CD4-positive, CD25-positive, alpha-beta regulatory T cell (primary cell): Measurements from ENCODE around the gene KBTBD13. TPM values are rescaled to one million over a fixed set of nuclear protein-coding genes. Genes with fewer than 3 reads are reported as not detected.
"Not testable (repeated sequence)": the region's sequence is repeated elsewhere in the genome, so short reads cannot be mapped to it uniquely, and the experiment has no call there.

Source experiments
- ATAC-seq, 2 donors: fragments of 150-1000 bp; cut with Tn5 transposase; one replicate each; pipeline ENCODE4 v1.10.0; 2021; ENCODE audit warnings: low read depth in 2 of 2, moderate number of reproducible peaks in 2 of 2, moderate library complexity in 1 of 2
- DNase-seq, 3 donors: peaks; one replicate each; pipeline versions ENCODE4 v3.0.0 to v3.0.0-alpha.2; 2012 to 2022; ENCODE audit warnings: mixed read lengths in 1 of 3
- H3K27ac ChIP-seq: one replicate; pipeline ENCODE4 v1.7.0; 2013; ENCODE audit warnings: mild to moderate bottlenecking, low read length; ENCODE audit not compliant: insufficient read depth, poor library complexity, severe bottlenecking
- H3K27me3 ChIP-seq: one replicate; pipeline ENCODE4 v1.7.0; 2013; ENCODE audit warnings: low read length; ENCODE audit not compliant: control insufficient read depth, insufficient read depth
- H3K36me3 ChIP-seq: one replicate; pipeline ENCODE4 v1.7.0; 2013; ENCODE audit warnings: mild to moderate bottlenecking, low read length, moderate library complexity; ENCODE audit not compliant: control insufficient read depth, insufficient read depth
- H3K4me1 ChIP-seq: 2 replicates; pipeline ENCODE4 v1.7.0; 2013; ENCODE audit warnings: mild to moderate bottlenecking, low read length; ENCODE audit not compliant: insufficient read depth, control insufficient read depth, poor library complexity, severe bottlenecking
- H3K4me3 ChIP-seq: one replicate; pipeline ENCODE4 v1.7.0; 2013; ENCODE audit warnings: low read depth, mild to moderate bottlenecking, low read length, moderate library complexity
- H3K9me3 ChIP-seq, 2 experiments: 1 replicate in 1 of 2; 2 replicates in 1 of 2; pipeline ENCODE4 v1.7.0; 2013; ENCODE audit warnings: low read length in 2 of 2, mild to moderate bottlenecking in 1 of 2, moderate library complexity in 1 of 2; ENCODE audit not compliant: control insufficient read depth in 2 of 2
- H3K27ac Mint-ChIP-seq, 3 donors: one replicate each; pipeline ENCODE4 v1.8.0; 2020 to 2022; ENCODE audit warnings: mild to moderate bottlenecking in 3 of 3, mixed read lengths in 3 of 3, moderate library complexity in 2 of 3
- H3K27me3 Mint-ChIP-seq: one replicate; pipeline ENCODE4 v1.8.0; 2022; ENCODE audit warnings: mild to moderate bottlenecking, mixed read lengths
- H3K36me3 Mint-ChIP-seq: one replicate; pipeline ENCODE4 v1.8.0; 2020; ENCODE audit warnings: mixed read lengths
- H3K4me1 Mint-ChIP-seq, 4 donors: one replicate each; pipeline ENCODE4 v1.8.0; 2020 to 2022; ENCODE audit warnings: mixed read lengths in 4 of 4, mild to moderate bottlenecking in 1 of 4
- H3K4me3 Mint-ChIP-seq, 4 donors: one replicate each; pipeline ENCODE4 v1.8.0; 2020 to 2022; ENCODE audit warnings: mild to moderate bottlenecking in 4 of 4, mixed read lengths in 4 of 4, moderate library complexity in 3 of 4
- H3K9me3 Mint-ChIP-seq, 7 donors: one replicate each; pipeline ENCODE4 v1.8.0; 2020 to 2022; ENCODE audit warnings: mixed read lengths in 7 of 7, mild to moderate bottlenecking in 3 of 7, moderate library complexity in 2 of 7
- polyA plus RNA-seq, 4 donors: library from polyadenylated mRNA; unstranded; fragments of 300-500 nt; fragmentation: Illumina TruSeq; gene quantifications; one replicate each; pipeline ENCODE4 v1.2.3, GENCODE V29; 2021
- total RNA-seq: library from RNA; stranded (reverse); gene quantifications from one replicate; pipeline ENCODE4 v1.2.3, GENCODE V29; 2022

Gene KBTBD13
- total and polyA plus RNA-seq, 5 donors from 2014 or later = not detected

GRCh38 chr15:65044218-65044617 is 32.3 kb upstream of the KBTBD13 start:
- not testable (repeated sequence) for H3K36me3 ChIP-seq, H3K9me3 Mint-ChIP-seq, H3K27me3 ChIP-seq, H3K4me1 Mint-ChIP-seq, H3K4me3 Mint-ChIP-seq, H3K27ac Mint-ChIP-seq, H3K27me3 Mint-ChIP-seq, ATAC-seq, H3K9me3 ChIP-seq, H3K27ac ChIP-seq, DNase-seq, H3K36me3 Mint-ChIP-seq, H3K4me3 ChIP-seq, H3K4me1 ChIP-seq

DNA sequence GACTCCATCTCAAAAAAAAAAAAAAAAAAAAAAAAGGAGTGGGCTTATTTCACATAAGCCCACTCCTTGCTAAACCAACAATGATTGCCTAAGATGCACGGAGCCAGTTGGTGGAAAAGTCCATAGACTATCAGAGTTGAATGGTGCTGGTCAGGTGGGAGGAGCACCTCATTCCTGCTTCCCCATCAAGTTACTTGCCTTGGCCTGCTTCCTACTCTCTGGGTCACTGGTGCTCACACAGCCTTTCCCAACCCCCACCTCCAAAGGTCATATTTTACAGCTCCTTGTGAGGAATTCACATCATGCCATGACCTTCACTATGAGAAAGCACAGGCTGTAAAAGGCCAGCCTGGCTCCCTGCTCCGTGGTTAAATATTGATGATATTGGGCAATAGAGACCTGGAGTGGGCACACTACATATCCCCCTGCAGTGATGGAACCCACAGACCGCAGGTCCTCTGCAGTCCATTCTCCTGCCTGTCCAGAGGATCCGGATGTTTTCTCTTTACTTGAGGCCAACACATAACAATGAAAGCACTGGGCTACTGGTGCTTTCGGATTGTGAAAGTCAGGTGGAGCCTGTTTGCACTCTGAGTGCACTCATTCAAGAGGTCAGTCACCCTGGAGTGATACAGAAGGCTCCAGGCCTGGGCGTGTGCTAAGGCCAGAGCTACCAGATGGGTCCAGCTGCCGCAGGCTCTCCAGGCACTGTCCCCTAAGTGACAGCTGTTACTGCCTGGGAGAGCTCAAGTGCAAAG is 31.6 kb upstream of the KBTBD13 start, which contains the start of gene SLC51B:
Gene SLC51B (plus strand): TSS at position 664 of the 758 bp plus-strand sequence. CDS start 4,618 bp downstream, outside the sequence.
- Histone ChIP-seq H3K27me3 (no peaks in the 10 kb centered on the region), H3K27ac (no peak within 1 kb of the TSS), H3K9me3 (no peaks in the 10 kb centered on the region), H3K4me1 (peaks cover 10% of the 10 kb centered on the region), H3K36me3 (no peaks in the 10 kb centered on the region), H3K4me3 (no peak within 1 kb of the TSS)
- Mint-ChIP-seq H3K27me3 (peaks cover 14% of the 10 kb centered on the region), H3K27ac (no peak within 1 kb of the TSS), H3K4me3 (no peak within 1 kb of the TSS), H3K4me1 (peaks cover 0 to 12% (median 6%) of the 10 kb centered on the region in 4 donors), H3K9me3 (no peaks in the 10 kb centered on the region), H3K36me3 (peaks cover 3% of the 10 kb centered on the region)
- no peak for DNase-seq
- no peak for ATAC-seq

GRCh38 chr15:65048241-65048640 is 28.3 kb upstream of the KBTBD13 start:
- H3K4me3 Mint-ChIP-seq = no peak overlapping the region
- no peak overlapping the region for H3K27ac ChIP-seq
- no peak for DNase-seq
- peak overlapping the region in 1 of 3 donors; percentile 17 for H3K27ac Mint-ChIP-seq
- H3K27me3 Mint-ChIP-seq = peaks cover 10% of the 10 kb centered on the region
- H3K9me3 Mint-ChIP-seq = no peaks in the 10 kb centered on the region
- H3K4me1 ChIP-seq = peaks cover 10% of the 10 kb centered on the region
- ATAC-seq = no peak
- H3K4me3 ChIP-seq = no peak overlapping the region
- H3K4me1 Mint-ChIP-seq = peaks cover 0 to 16% (median 10%) of the 10 kb centered on the region in 4 donors
- no peaks in the 10 kb centered on the region for H3K36me3 ChIP-seq
- no peaks in the 10 kb centered on the region for H3K9me3 ChIP-seq
- H3K27me3 ChIP-seq = no peaks in the 10 kb centered on the region
- H3K36me3 Mint-ChIP-seq = peaks cover under 1% of the 10 kb centered on the region

- Histone ChIP-seq H3K4me3 (peak overlapping the region; percentile 62), H3K9me3 (no peaks in the 10 kb centered on the region), H3K27ac (no peak overlapping the region), H3K4me1 (peaks cover 10% of the 10 kb centered on the region), H3K36me3 (no peaks in the 10 kb centered on the region), H3K27me3 (no peaks in the 10 kb centered on the region)
- H3K9me3 Mint-ChIP-seq = no peaks in the 10 kb centered on the region
- H3K4me1 Mint-ChIP-seq = peaks cover 0 to 16% (median 10%) of the 10 kb centered on the region in 4 donors
- H3K27ac Mint-ChIP-seq = peak overlapping the region in 2 of 3 donors; percentile 0 to 77
- peaks cover 10% of the 10 kb centered on the region for H3K27me3 Mint-ChIP-seq
- ATAC-seq (peak; percentile 91 to 96), DNase-seq (peak; percentile 80 to 90 (median 81))
- H3K36me3 Mint-ChIP-seq = no peaks in the 10 kb centered on the region
- peak overlapping the region in 3 of 4 donors; percentile 70 to 83 (median 78) for H3K4me3 Mint-ChIP-seq
Observed at GRCh38 chr15:65049418-65049840, 27.1 kb upstream of the KBTBD13 start.

GRCh38 chr15:65050270-65050669 is 26.3 kb upstream of the KBTBD13 start:
- Mint-ChIP-seq H3K27me3 (peaks cover 10% of the 10 kb centered on the region), H3K27ac (peak overlapping the region in 2 of 3 donors; percentile 0 to 17), H3K4me3 (peak overlapping the region; percentile 1 to 83 (median 44)), H3K4me1 (peaks cover 0 to 16% (median 10%) of the 10 kb centered on the region in 4 donors), H3K36me3 (no peaks in the 10 kb centered on the region), H3K9me3 (no peaks in the 10 kb centered on the region)
- no peaks in the 10 kb centered on the region for H3K27me3 ChIP-seq
- H3K4me3 ChIP-seq = no peak overlapping the region
- no peak overlapping the region for H3K27ac ChIP-seq
- DNase-seq = no peak
- no peaks in the 10 kb centered on the region for H3K9me3 ChIP-seq
- peaks cover 10% of the 10 kb centered on the region for H3K4me1 ChIP-seq
- no peaks in the 10 kb centered on the region for H3K36me3 ChIP-seq
- ATAC-seq = no peak

GRCh38 chr15:65051266-65051665 is 25.3 kb upstream of the KBTBD13 start:
- Mint-ChIP-seq H3K27ac (no peak overlapping the region), H3K27me3 (peaks cover 10% of the 10 kb centered on the region), H3K9me3 (no peaks in the 10 kb centered on the region), H3K4me3 (no peak overlapping the region), H3K36me3 (no peaks in the 10 kb centered on the region), H3K4me1 (peaks cover 0 to 16% (median 10%) of the 10 kb centered on the region in 4 donors)
- no peaks in the 10 kb centered on the region for H3K27me3 ChIP-seq
- no peaks in the 10 kb centered on the region for H3K9me3 ChIP-seq
- no peaks in the 10 kb centered on the region for H3K36me3 ChIP-seq
- DNase-seq (no peak), ATAC-seq (no peak)
- no peak overlapping the region for H3K4me3 ChIP-seq
- H3K27ac ChIP-seq = no peak overlapping the region
- H3K4me1 ChIP-seq = peaks cover 10% of the 10 kb centered on the region

DNA sequence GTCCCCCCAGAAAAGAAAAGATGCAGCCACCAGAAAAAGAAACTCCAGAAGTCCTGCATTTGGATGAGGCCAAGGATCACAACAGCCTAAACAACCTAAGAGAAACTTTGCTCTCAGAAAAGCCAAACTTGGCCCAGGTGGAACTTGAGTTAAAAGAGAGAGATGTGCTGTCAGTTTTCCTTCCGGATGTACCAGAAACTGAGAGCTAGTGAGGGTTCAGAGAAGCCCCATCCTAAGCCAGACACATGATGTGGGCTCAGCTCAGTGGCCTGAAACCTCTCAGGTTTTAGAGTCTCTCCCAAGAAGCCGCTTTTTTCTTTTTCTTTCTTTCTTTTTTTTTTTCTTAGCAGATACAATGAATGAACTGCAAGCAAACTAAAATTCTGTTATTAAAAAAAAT is 23.6 kb upstream of the KBTBD13 start:
- no peak overlapping the region for H3K27ac ChIP-seq
- no peaks in the 10 kb centered on the region for H3K27me3 ChIP-seq
- no peaks in the 10 kb centered on the region for H3K9me3 Mint-ChIP-seq
- peaks cover 10% of the 10 kb centered on the region for H3K4me1 ChIP-seq
- H3K27me3 Mint-ChIP-seq = peaks cover 10% of the 10 kb centered on the region
- H3K4me3 ChIP-seq = no peak overlapping the region
- no peaks in the 10 kb centered on the region for H3K36me3 ChIP-seq
- DNase-seq (no peak), ATAC-seq (no peak)
- H3K9me3 ChIP-seq = no peaks in the 10 kb centered on the region
- peaks cover 0 to 16% (median 10%) of the 10 kb centered on the region in 4 donors for H3K4me1 Mint-ChIP-seq
- no peak overlapping the region for H3K27ac Mint-ChIP-seq
- no peak overlapping the region for H3K4me3 Mint-ChIP-seq
- H3K36me3 Mint-ChIP-seq = no peaks in the 10 kb centered on the region
